ENCODE results near the gene CLEC16A.

GRCh38 chr16:11177578-11178160, 233.3 kb downstream of the CLEC16A start:
- TF ChIP-seq CTCF (IDR thresholded peaks at IDR 0.05) = no peak
- no peak for TF ChIP-seq POLR2A (IDR thresholded peaks at IDR 0.05)

All from gastroesophageal sphincter (tissue), 3 donors.